HepG2 (cell line): ENCODE measurements around the gene KLHL18. TPM values are rescaled to one million over a fixed set of nuclear protein-coding genes. Genes with fewer than 3 reads are reported as not detected.

Experiments used
- BHLHE40 ChIP-seq: IDR thresholded peaks from 2 replicates; pipeline ENCODE4 v1.6.1; 2011; ENCODE audit warnings: low read length, improper control_type of control experiment
- BRD4 ChIP-seq: sonication (generic); formaldehyde crosslinking; IDR thresholded peaks from 2 replicates; pipeline ENCODE4 v1.4.0; 2020; ENCODE audit warnings: missing genetic modification reagents
- GZF1 ChIP-seq: sonication (generic); formaldehyde crosslinking; IDR thresholded peaks from 2 replicates; pipeline ENCODE4 v1.5.1; 2020; ENCODE audit warnings: mild to moderate bottlenecking, missing genetic modification reagents
- MEIS2 ChIP-seq: sonication (generic); formaldehyde crosslinking; IDR thresholded peaks from 2 replicates; pipeline ENCODE4 v1.9.0; 2021; ENCODE audit warnings: mild to moderate bottlenecking, missing genetic modification reagents
- NCOA1 ChIP-seq: sonication (generic); formaldehyde crosslinking; IDR thresholded peaks from 2 replicates; pipeline ENCODE4 v1.9.0; 2021; ENCODE audit warnings: missing genetic modification reagents
- PHF21A ChIP-seq: sonication (generic); formaldehyde crosslinking; IDR thresholded peaks from 2 replicates; pipeline ENCODE4 v1.5.0; 2020; ENCODE audit warnings: mild to moderate bottlenecking, missing genetic modification reagents
- POGZ ChIP-seq: sonication (generic); formaldehyde crosslinking; IDR thresholded peaks from 2 replicates; pipeline ENCODE4 v1.4.0; 2020; ENCODE audit warnings: mild to moderate bottlenecking, missing genetic modification reagents
- POLR2AphosphoS2 ChIP-seq: IDR thresholded peaks from 2 replicates; pipeline ENCODE4 v1.6.1; 2011; ENCODE audit warnings: low read depth, low read length, improper control_type of control experiment
- SMYD3 ChIP-seq: sonication (generic); formaldehyde crosslinking; IDR thresholded peaks from 2 replicates; pipeline ENCODE4 v1.8.1; 2023; ENCODE audit warnings: mild to moderate bottlenecking, missing genetic modification reagents
- SPEN ChIP-seq: sonication (generic); formaldehyde crosslinking; IDR thresholded peaks from 2 replicates; pipeline ENCODE4 v1.5.1; 2020; ENCODE audit warnings: low read depth, mild to moderate bottlenecking, missing genetic modification reagents
- TMF1 ChIP-seq: sonication (generic); formaldehyde crosslinking; IDR thresholded peaks from 2 replicates; pipeline ENCODE4 v1.8.1; 2022; ENCODE audit warnings: low read depth, missing genetic modification reagents
- WIZ ChIP-seq: sonication (generic); formaldehyde crosslinking; IDR thresholded peaks from 2 replicates; pipeline ENCODE4 v1.5.1; 2020; ENCODE audit warnings: mild to moderate bottlenecking, missing genetic modification reagents
- ZNF274 ChIP-seq: sonication (generic); formaldehyde crosslinking; IDR thresholded peaks from 2 replicates; pipeline ENCODE4 v1.5.1; 2020; ENCODE audit warnings: mild to moderate bottlenecking, missing genetic modification reagents
- ZNF33B ChIP-seq: sonication (generic); formaldehyde crosslinking; IDR thresholded peaks from 2 replicates; pipeline ENCODE4 v1.5.1; 2020; ENCODE audit warnings: mild to moderate bottlenecking, missing genetic modification reagents
- ZNF44 ChIP-seq: sonication (generic); formaldehyde crosslinking; IDR thresholded peaks from 2 replicates; pipeline ENCODE4 v1.5.1; 2020; ENCODE audit warnings: mild to moderate bottlenecking, missing genetic modification reagents
- ZNF776 ChIP-seq: sonication (generic); formaldehyde crosslinking; IDR thresholded peaks from 2 replicates; pipeline ENCODE4 v1.4.0; 2020; ENCODE audit warnings: mild to moderate bottlenecking, missing genetic modification reagents
- ZNF790 ChIP-seq: sonication (generic); formaldehyde crosslinking; IDR thresholded peaks from 2 replicates; pipeline ENCODE4 v1.8.0; 2022; ENCODE audit warnings: missing genetic modification reagents, mild to moderate bottlenecking, borderline replicate concordance
- polyA plus RNA-seq, 8 experiments: library from polyadenylated mRNA; depleted of rRNA in 3 of 8; stranded (reverse) in 7 of 8; unstranded in 1 of 8; fragments of >200 nt; fragmentation: Illumina TruSeq in 4 of 8; extraction: Trizol in 4 of 8; gene quantifications; 2 replicates each; pipeline versions ENCODE4 v1.2.1 to v1.2.3, GENCODE V29; 2011 to 2016; ENCODE audit warnings: low read depth in 4 of 8, missing spikeins in 1 of 8, mixed read lengths in 1 of 8; ENCODE audit not compliant: insufficient read depth in 1 of 8
- total RNA-seq, 5 experiments: library from RNA; depleted of rRNA; stranded (reverse); fragments of >200 nt; fragmentation: Illumina TruSeq; extraction: Trizol; gene quantifications; 2 replicates each; pipeline ENCODE4 v1.2.3, GENCODE V29; 2016; ENCODE audit warnings: low read depth in 1 of 5
- TF ChIP-seq, protein P1 (sequence below): conservative IDR thresholded peaks from 2 replicates; pipeline ENCODE4 v1.6.1; 2018; ENCODE audit warnings: missing genetic modification reagents
- TF ChIP-seq, protein P2 (sequence below): sonication (generic); formaldehyde crosslinking; IDR thresholded peaks from 2 replicates; pipeline ENCODE4 v1.5.0; 2020; ENCODE audit warnings: mild to moderate bottlenecking, missing genetic modification reagents
- TF ChIP-seq, protein P3 (sequence below): sonication (generic); formaldehyde crosslinking; IDR thresholded peaks from 2 replicates; pipeline ENCODE4 v1.5.1; 2020; ENCODE audit warnings: missing genetic modification reagents, mild to moderate bottlenecking, borderline replicate concordance
- TF ChIP-seq, protein P4 (sequence below): sonication (generic); formaldehyde crosslinking; IDR thresholded peaks from 2 replicates; pipeline ENCODE4 v1.4.0; 2020; ENCODE audit warnings: mild to moderate bottlenecking, missing genetic modification reagents

Gene KLHL18
- total and polyA plus RNA-seq, 2 of the 13 experiments (the other 11 are each of a cell fraction or from before 2014, with no cell fraction given) = 17.5 to 18.8 TPM

DNA sequence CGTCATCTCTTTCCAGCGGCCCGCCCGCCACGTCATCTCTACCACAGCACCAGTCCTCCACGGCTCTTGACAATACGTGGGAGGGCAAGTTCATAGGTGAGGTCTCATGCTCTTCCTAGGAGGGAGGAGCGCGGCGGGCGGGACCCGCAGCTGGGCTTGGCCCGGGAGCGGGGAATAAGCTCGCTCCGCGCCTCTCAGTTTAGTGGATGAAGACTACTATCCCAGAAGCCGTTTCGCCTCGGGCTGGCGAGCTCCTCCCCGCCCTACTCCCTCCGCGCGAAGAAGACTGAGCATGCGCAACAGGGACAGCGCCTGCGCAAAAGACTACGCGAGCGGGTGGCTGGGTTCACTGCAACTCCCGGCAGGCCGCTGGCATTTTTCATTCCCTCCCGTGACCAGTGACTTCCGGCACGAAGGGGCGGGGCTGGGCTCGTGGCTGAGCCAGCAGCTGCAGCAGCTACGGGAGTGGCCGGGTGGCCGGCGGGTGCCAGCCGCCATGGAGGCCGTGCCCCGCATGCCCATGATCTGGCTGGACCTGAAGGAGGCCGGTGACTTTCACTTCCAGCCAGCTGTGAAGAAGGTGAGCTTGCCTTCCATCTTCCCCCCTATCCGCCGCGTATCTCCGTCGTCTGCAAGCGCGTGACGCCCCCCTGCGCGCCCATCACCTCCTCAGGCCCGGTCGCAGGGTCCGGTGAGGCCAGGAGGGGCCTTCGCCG is 98.0 kb downstream of the KLHL18 start, which contains the start of gene PTPN23 (continued):
- TF ChIP-seq ZNF274 (CRISPR knock-in tag) (0 out of 2 replicates have a peak, but pooled peaks have one; percentile 75), ZNF776 (CRISPR knock-in tag) (peak; percentile 12; the same call in 1 of the 2 replicates), ZNF33B (CRISPR knock-in tag) (0 out of 2 replicates have a peak, but pooled peaks have one; percentile 34), SPEN (CRISPR knock-in tag) (peak; percentile 88), NCOA1 (CRISPR knock-in tag) (peak; percentile 88), TMF1 (CRISPR knock-in tag) (peak; percentile 67; the same call in 1 of the 2 replicates), GZF1 (CRISPR knock-in tag) (no peak), POGZ (CRISPR knock-in tag) (no peak; the same call in none of the 2 replicates), PHF21A (CRISPR knock-in tag) (peak; percentile 66), ZNF44 (no peak; the same call in 1 of the 2 replicates), BHLHE40 (peak; percentile 92), SMYD3 (CRISPR knock-in tag) (peak; percentile 63; the same call in 1 of the 2 replicates), BRD4 (CRISPR knock-in tag) (peak; percentile 90; the same call in 1 of the 2 replicates), MEIS2 (peak; percentile 77), WIZ (CRISPR knock-in tag) (peak; percentile 15; the same call in 1 of the 2 replicates), POLR2AphosphoS2 (peak; percentile 51; the same call in 1 of the 2 replicates), ZNF790 (CRISPR knock-in tag) (no peak)
- TF ChIP-seq, protein P1, sequence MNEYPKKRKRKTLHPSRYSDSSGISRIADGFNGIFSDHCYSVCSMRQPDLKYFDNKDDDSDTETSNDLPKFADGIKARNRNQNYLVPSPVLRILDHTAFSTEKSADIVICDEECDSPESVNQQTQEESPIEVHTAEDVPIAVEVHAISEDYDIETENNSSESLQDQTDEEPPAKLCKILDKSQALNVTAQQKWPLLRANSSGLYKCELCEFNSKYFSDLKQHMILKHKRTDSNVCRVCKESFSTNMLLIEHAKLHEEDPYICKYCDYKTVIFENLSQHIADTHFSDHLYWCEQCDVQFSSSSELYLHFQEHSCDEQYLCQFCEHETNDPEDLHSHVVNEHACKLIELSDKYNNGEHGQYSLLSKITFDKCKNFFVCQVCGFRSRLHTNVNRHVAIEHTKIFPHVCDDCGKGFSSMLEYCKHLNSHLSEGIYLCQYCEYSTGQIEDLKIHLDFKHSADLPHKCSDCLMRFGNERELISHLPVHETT (CRISPR knock-in tag) = no peak; the same call in 1 of the 2 replicates
- TF ChIP-seq, protein P2, sequence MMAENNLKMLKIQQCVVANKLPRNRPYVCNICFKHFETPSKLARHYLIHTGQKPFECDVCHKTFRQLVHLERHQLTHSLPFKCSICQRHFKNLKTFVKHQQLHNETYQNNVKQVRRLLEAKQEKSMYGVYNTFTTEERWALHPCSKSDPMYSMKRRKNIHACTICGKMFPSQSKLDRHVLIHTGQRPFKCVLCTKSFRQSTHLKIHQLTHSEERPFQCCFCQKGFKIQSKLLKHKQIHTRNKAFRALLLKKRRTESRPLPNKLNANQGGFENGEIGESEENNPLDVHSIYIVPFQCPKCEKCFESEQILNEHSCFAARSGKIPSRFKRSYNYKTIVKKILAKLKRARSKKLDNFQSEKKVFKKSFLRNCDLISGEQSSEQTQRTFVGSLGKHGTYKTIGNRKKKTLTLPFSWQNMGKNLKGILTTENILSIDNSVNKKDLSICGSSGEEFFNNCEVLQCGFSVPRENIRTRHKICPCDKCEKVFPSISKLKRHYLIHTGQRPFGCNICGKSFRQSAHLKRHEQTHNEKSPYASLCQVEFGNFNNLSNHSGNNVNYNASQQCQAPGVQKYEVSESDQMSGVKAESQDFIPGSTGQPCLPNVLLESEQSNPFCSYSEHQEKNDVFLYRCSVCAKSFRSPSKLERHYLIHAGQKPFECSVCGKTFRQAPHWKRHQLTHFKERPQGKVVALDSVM = no peak
- TF ChIP-seq, protein P3, sequence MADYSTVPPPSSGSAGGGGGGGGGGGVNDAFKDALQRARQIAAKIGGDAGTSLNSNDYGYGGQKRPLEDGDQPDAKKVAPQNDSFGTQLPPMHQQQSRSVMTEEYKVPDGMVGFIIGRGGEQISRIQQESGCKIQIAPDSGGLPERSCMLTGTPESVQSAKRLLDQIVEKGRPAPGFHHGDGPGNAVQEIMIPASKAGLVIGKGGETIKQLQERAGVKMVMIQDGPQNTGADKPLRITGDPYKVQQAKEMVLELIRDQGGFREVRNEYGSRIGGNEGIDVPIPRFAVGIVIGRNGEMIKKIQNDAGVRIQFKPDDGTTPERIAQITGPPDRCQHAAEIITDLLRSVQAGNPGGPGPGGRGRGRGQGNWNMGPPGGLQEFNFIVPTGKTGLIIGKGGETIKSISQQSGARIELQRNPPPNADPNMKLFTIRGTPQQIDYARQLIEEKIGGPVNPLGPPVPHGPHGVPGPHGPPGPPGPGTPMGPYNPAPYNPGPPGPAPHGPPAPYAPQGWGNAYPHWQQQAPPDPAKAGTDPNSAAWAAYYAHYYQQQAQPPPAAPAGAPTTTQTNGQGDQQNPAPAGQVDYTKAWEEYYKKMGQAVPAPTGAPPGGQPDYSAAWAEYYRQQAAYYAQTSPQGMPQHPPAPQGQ (CRISPR knock-in tag) = no peak
- TF ChIP-seq, protein P4, sequence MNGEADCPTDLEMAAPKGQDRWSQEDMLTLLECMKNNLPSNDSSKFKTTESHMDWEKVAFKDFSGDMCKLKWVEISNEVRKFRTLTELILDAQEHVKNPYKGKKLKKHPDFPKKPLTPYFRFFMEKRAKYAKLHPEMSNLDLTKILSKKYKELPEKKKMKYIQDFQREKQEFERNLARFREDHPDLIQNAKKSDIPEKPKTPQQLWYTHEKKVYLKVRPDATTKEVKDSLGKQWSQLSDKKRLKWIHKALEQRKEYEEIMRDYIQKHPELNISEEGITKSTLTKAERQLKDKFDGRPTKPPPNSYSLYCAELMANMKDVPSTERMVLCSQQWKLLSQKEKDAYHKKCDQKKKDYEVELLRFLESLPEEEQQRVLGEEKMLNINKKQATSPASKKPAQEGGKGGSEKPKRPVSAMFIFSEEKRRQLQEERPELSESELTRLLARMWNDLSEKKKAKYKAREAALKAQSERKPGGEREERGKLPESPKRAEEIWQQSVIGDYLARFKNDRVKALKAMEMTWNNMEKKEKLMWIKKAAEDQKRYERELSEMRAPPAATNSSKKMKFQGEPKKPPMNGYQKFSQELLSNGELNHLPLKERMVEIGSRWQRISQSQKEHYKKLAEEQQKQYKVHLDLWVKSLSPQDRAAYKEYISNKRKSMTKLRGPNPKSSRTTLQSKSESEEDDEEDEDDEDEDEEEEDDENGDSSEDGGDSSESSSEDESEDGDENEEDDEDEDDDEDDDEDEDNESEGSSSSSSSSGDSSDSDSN (CRISPR knock-in tag) = peak; percentile 52
